ENCODE data around the gene STRBP. TPM values are rescaled to one million over a fixed set of nuclear protein-coding genes. Genes with fewer than 3 reads are reported as not detected.

Gene STRBP
- total and polyA plus RNA-seq, 3 donors from 2014 or later: 47.8 to 102 (median 66.5) TPM

GRCh38 chr9:123102375-123103113 lies 165.8 kb downstream of the STRBP start:
- Histone ChIP-seq H3K4me3 (no peak overlapping the region), H3K27ac (no peak overlapping the region), H3K9me3 (no peaks in the 10 kb centered on the region), H3K27me3 (no peaks in the 10 kb centered on the region), H3K4me1 (no peaks in the 10 kb centered on the region), H3K36me3 (ENCODE audit: low read depth, missing control alignments) (no peaks in the 10 kb centered on the region)
- TF ChIP-seq CTCF (IDR thresholded peaks at IDR 0.05) (no peak), POLR2A (IDR thresholded peaks at IDR 0.05) (no peak)
- WGBS, 2 donors: 81 to 88% methylated on average over 2 to 3 of the region's 3 CpGs
- intact Hi-C loops (cut with DNase I; ENCODE audit: low total_unique reads): no loop called here
- no peak for DNase-seq

GRCh38 chr9:123099548-123099947 lies 168.8 kb downstream of the STRBP start:
- intact Hi-C loops (cut with DNase I; ENCODE audit: low total_unique reads): no loop called here
- no peak overlapping the region for H3K27ac ChIP-seq
- no peak for DNase-seq
- no peaks in the 10 kb centered on the region for H3K9me3 ChIP-seq
- 94 to 96% methylated on average over 3 of the region's 3 CpGs for WGBS, 2 donors
- H3K4me3 ChIP-seq: no peak overlapping the region
- H3K27me3 ChIP-seq: no peaks in the 10 kb centered on the region
- peaks cover 7% of the 10 kb centered on the region for H3K4me1 ChIP-seq
- no peak for TF ChIP-seq POLR2A (IDR thresholded peaks at IDR 0.05)
- no peak for TF ChIP-seq CTCF (IDR thresholded peaks at IDR 0.05)
- H3K36me3 ChIP-seq (ENCODE audit: low read depth, missing control alignments): no peaks in the 10 kb centered on the region

GRCh38 chr9:123099042-123099441 lies 169.3 kb downstream of the STRBP start:
- H3K27ac ChIP-seq: no peak overlapping the region
- H3K9me3 ChIP-seq: no peaks in the 10 kb centered on the region
- WGBS, 2 donors: 79 to 83% methylated on average over 6 of the region's 6 CpGs
- no peak for TF ChIP-seq POLR2A (IDR thresholded peaks at IDR 0.05)
- TF ChIP-seq CTCF (IDR thresholded peaks at IDR 0.05): no peak
- H3K36me3 ChIP-seq (ENCODE audit: low read depth, missing control alignments): no peaks in the 10 kb centered on the region
- DNase-seq: no peak
- peaks cover 7% of the 10 kb centered on the region for H3K4me1 ChIP-seq
- H3K4me3 ChIP-seq: no peak overlapping the region
- H3K27me3 ChIP-seq: no peaks in the 10 kb centered on the region
- intact Hi-C loops (cut with DNase I; ENCODE audit: low total_unique reads): no loop called here

- no peaks in the 10 kb centered on the region for H3K9me3 ChIP-seq
- WGBS, 2 donors: 79 to 100% methylated on average over 1 to 4 of the region's 4 CpGs
- intact Hi-C loops (cut with DNase I; ENCODE audit: low total_unique reads): no loop called here
- no peak for DNase-seq
- no peaks in the 10 kb centered on the region for H3K27me3 ChIP-seq
- H3K4me1 ChIP-seq: peaks cover 7% of the 10 kb centered on the region
- no peaks in the 10 kb centered on the region for H3K36me3 ChIP-seq (ENCODE audit: low read depth, missing control alignments)
- no peak overlapping the region for H3K27ac ChIP-seq
- no peak overlapping the region for H3K4me3 ChIP-seq
- TF ChIP-seq POLR2A (IDR thresholded peaks at IDR 0.05): no peak
Observed at GRCh38 chr9:123098096-123098459, 170.3 kb downstream of the STRBP start.

GRCh38 chr9:123097430-123098095 lies 170.8 kb downstream of the STRBP start:
- no peak for DNase-seq
- no peaks in the 10 kb centered on the region for H3K9me3 ChIP-seq
- TF ChIP-seq POLR2A (IDR thresholded peaks at IDR 0.05) (no peak), CTCF (IDR thresholded peaks at IDR 0.05) (no peak)
- H3K27ac ChIP-seq: no peak overlapping the region
- peaks cover 7% of the 10 kb centered on the region for H3K4me1 ChIP-seq
- WGBS, 2 donors: 90 to 91% methylated on average over 3 of the region's 3 CpGs
- no peaks in the 10 kb centered on the region for H3K27me3 ChIP-seq
- intact Hi-C loops (cut with DNase I; ENCODE audit: low total_unique reads): no loop called here
- H3K36me3 ChIP-seq (ENCODE audit: low read depth, missing control alignments): no peaks in the 10 kb centered on the region
- H3K4me3 ChIP-seq: no peak overlapping the region

All from testis (tissue), 3 donors.